Prostate gland (tissue), 2 donors: ENCODE data around the gene SRPK3. TPM values are rescaled to one million over a fixed set of nuclear protein-coding genes. Genes with fewer than 3 reads are reported as not detected.

Experiments
- DNase-seq: peaks from one replicate; pipeline ENCODE4 v3.0.0-alpha.2; 2019; ENCODE audit warnings: low spot score
- H3K27ac ChIP-seq, 2 donors: fragments of 200-600 bp; sonication (generic); 2 replicates each; pipeline ENCODE4 v1.5.1; 2017 to 2019
- H3K27me3 ChIP-seq: fragments of 200-600 bp; sonication (generic); replicated peaks from 2 replicates; pipeline ENCODE4 v1.5.1; 2019; ENCODE audit not compliant: insufficient read depth
- H3K36me3 ChIP-seq, 2 donors: fragments of 200-600 bp; sonication (generic); 1 replicate in 1 of 2; 2 replicates in 1 of 2; pipeline versions ENCODE4 v1.5.1 to v1.8.1; 2017 to 2019
- H3K4me1 ChIP-seq: fragments of 200-600 bp; sonication (generic); replicated peaks from 2 replicates; pipeline ENCODE4 v1.5.1; 2019
- H3K4me3 ChIP-seq, 2 donors: fragments of 200-600 bp; sonication (generic); 2 replicates each; pipeline ENCODE4 v1.5.1; 2017 to 2019
- H3K9me3 ChIP-seq: fragments of 200-600 bp; sonication (generic); 2 replicates; pipeline ENCODE4 v1.5.1; 2017
- CTCF ChIP-seq, 4 experiments: fragments of 200-600 bp in 2 of 4; fragments of 450-650 bp in 2 of 4; sonication (generic) in 2 of 4; IDR thresholded peaks; 1 replicate in 3 of 4; 2 replicates in 1 of 4; pipeline ENCODE4 v1.5.1; 2016 to 2019; ENCODE audit warnings: antibody characterized with exemption in 4 of 4, mild to moderate bottlenecking in 2 of 4, moderate library complexity in 2 of 4
- POLR2A ChIP-seq: fragments of 450-650 bp; IDR thresholded peaks from one replicate; pipeline ENCODE4 v1.6.1; 2016; ENCODE audit warnings: antibody characterized with exemption, mild to moderate bottlenecking
- POLR2AphosphoS5 ChIP-seq: sonication (generic); formaldehyde crosslinking; IDR thresholded peaks from one replicate; pipeline ENCODE4 v1.6.1; 2017; ENCODE audit warnings: antibody characterized with exemption
- WGBS: methylation state at CpG from one replicate; pipeline ENCODE4 v1.1.5; 2018; 5-methylcytosine and 5-hydroxymethylcytosine counted together
- intact Hi-C: fragments of 100-400 bp; cut with DNase I; formaldehyde crosslinking; loops from one replicate; pipeline ENCODE4 v1.14.2; 2022
- total RNA-seq, 2 donors: library from RNA; depleted of rRNA; stranded (reverse); fragments of >200 nt; gene quantifications; one replicate each; pipeline ENCODE4 v1.1.0, GENCODE V29; 2016

SRPK3 gene
- total RNA-seq, 2 donors from 2014 or later: 1.4 to 2.7 TPM

GRCh38 chrX:153777261-153778090 lies 3.4 kb upstream of the SRPK3 start:
- Histone ChIP-seq H3K4me3 (no peak overlapping the region), H3K27ac (no peak overlapping the region), H3K4me1 (no peaks in the 10 kb centered on the region), H3K27me3 (no peaks in the 10 kb centered on the region), H3K36me3 (no peaks in the 10 kb centered on the region), H3K9me3 (no peaks in the 10 kb centered on the region)
- intact Hi-C loops: no loop called here
- no peak for DNase-seq
- 85% methylated on average over 15 of the region's 34 CpGs for WGBS
- TF ChIP-seq POLR2A: no peak
- TF ChIP-seq CTCF (IDR thresholded peaks at IDR 0.05): no peak
- no peak for TF ChIP-seq POLR2AphosphoS5

GRCh38 chrX:153778181-153778580 lies 2.7 kb upstream of the SRPK3 start:
- H3K36me3 ChIP-seq: no peaks in the 10 kb centered on the region

GRCh38 chrX:153778684-153779101 lies 2.1 kb upstream of the SRPK3 start:
- no peaks in the 10 kb centered on the region for H3K9me3 ChIP-seq
- H3K27ac ChIP-seq: no peak overlapping the region
- no peaks in the 10 kb centered on the region for H3K27me3 ChIP-seq
- H3K36me3 ChIP-seq: no peaks in the 10 kb centered on the region
- TF ChIP-seq POLR2A (no peak), POLR2AphosphoS5 (no peak), CTCF (IDR thresholded peaks at IDR 0.05) (no peak)
- no peak for DNase-seq
- WGBS: 51% methylated on average over 5 of the region's 16 CpGs
- intact Hi-C loops: no loop called here
- no peaks in the 10 kb centered on the region for H3K4me1 ChIP-seq
- no peak overlapping the region for H3K4me3 ChIP-seq

More at GRCh38 chrX:153778181-153778580, 2.7 kb upstream of the SRPK3 start:
- intact Hi-C loops: no loop called here
- TF ChIP-seq POLR2A: no peak
- TF ChIP-seq POLR2AphosphoS5: no peak
- Histone ChIP-seq H3K27ac (no peak overlapping the region), H3K4me3 (no peak overlapping the region), H3K27me3 (no peaks in the 10 kb centered on the region), H3K9me3 (no peaks in the 10 kb centered on the region), H3K4me1 (no peaks in the 10 kb centered on the region)
- no peak for DNase-seq
- WGBS: 60% methylated on average over 2 of the region's 17 CpGs

- no peak for DNase-seq
- peak overlapping the region in 1 of 2 donors; percentile 51 for H3K27ac ChIP-seq
- intact Hi-C loops: no loop called here
- TF ChIP-seq POLR2AphosphoS5: no peak
- no peak for TF ChIP-seq CTCF (IDR thresholded peaks at IDR 0.05)
- TF ChIP-seq POLR2A: no peak
- WGBS: 94% methylated on average over 11 of the region's 18 CpGs
- no peaks in the 10 kb centered on the region for H3K27me3 ChIP-seq
- no peak overlapping the region for H3K4me3 ChIP-seq
- no peaks in the 10 kb centered on the region for H3K36me3 ChIP-seq
- no peaks in the 10 kb centered on the region for H3K9me3 ChIP-seq
- H3K4me1 ChIP-seq: no peaks in the 10 kb centered on the region
Observed at GRCh38 chrX:153779891-153780677, 757 bp upstream of the SRPK3 start.

GRCh38 chrX:153781428-153782047 lies 697 bp downstream of the SRPK3 start:
- TF ChIP-seq POLR2A (no peak), POLR2AphosphoS5 (no peak), CTCF (IDR thresholded peaks at IDR 0.05) (no peak)
- 22% methylated on average over 6 of the region's 24 CpGs for WGBS
- intact Hi-C loops: no loop called here
- Histone ChIP-seq H3K4me3 (no peak overlapping the region), H3K27me3 (no peaks in the 10 kb centered on the region), H3K4me1 (no peaks in the 10 kb centered on the region), H3K36me3 (no peaks in the 10 kb centered on the region), H3K27ac (peak overlapping the region in 1 of 2 donors; percentile 51), H3K9me3 (no peaks in the 10 kb centered on the region)
- no peak for DNase-seq
